Stimulated activated CD4-positive, alpha-beta T cell treated with anti-CD3 and anti-CD28 coated beads, Interleukin-15, amount 100 ng/mL, for 1 hour (primary cell): Measurements from ENCODE around the gene PBXIP1.
"Not testable (repeated sequence)": the region's sequence is repeated elsewhere in the genome, so short reads cannot be mapped to it uniquely, and the experiment has no call there.

Source experiments
- DNase-seq, 2 donors: peaks; one replicate each; pipeline ENCODE4 v3.0.0-alpha.2; 2020; ENCODE audit warnings: low read depth in 1 of 2, low spot score in 1 of 2

Gene PBXIP1

GRCh38 chr1:154994591-154994990, 38.7 kb upstream of the PBXIP1 start:
- DNase-seq, result no peak

- DNase-seq, result no peak
These were observed 38.3 kb upstream of the PBXIP1 start for GRCh38 chr1:154994269-154994587.

GRCh38 chr1:154993572-154994268, 37.8 kb upstream of the PBXIP1 start, which contains the start of gene LENEP:
Gene LENEP (plus strand): TSS chr1:154993586. CDS start chr1:154993608, 22 bp downstream.
- DNase-seq, result no peak

GRCh38 chr1:154992721-154993571, 37.0 kb upstream of the PBXIP1 start:
- no peak for DNase-seq

- no peak for DNase-seq
These were observed 34.4 kb upstream of the PBXIP1 start for GRCh38 chr1:154990276-154990675.

GRCh38 chr1:154989195-154989860, 33.4 kb upstream of the PBXIP1 start:
- no peak for DNase-seq

- DNase-seq, result no peak
These were observed 32.4 kb upstream of the PBXIP1 start for GRCh38 chr1:154988058-154988954.

GRCh38 chr1:154987326-154987725, 31.4 kb upstream of the PBXIP1 start:
- no peak for DNase-seq

GRCh38 chr1:154986736-154987135, 30.8 kb upstream of the PBXIP1 start:
- DNase-seq, result not testable (repeated sequence)

GRCh38 chr1:154983776-154984466, 28.0 kb upstream of the PBXIP1 start:
- no peak for DNase-seq

- peak; percentile 90 to 91 for DNase-seq
These were observed 27.2 kb upstream of the PBXIP1 start, which contains the start of gene FLAD1 for GRCh38 chr1:154982897-154983648. Gene FLAD1 (plus strand): TSS chr1:154983344. CDS start chr1:154983695, 351 bp downstream.

- DNase-seq, result no peak
These were observed 26.4 kb upstream of the PBXIP1 start for GRCh38 chr1:154982341-154982740.

GRCh38 chr1:154978360-154978759, 22.5 kb upstream of the PBXIP1 start:
- DNase-seq, result no peak

- DNase-seq, result not testable (repeated sequence)
These were observed 21.9 kb upstream of the PBXIP1 start for GRCh38 chr1:154977762-154978161.

GRCh38 chr1:154975409-154976059, 19.6 kb upstream of the PBXIP1 start:
- peak; percentile 11 to 38 for DNase-seq

GRCh38 chr1:154974808-154975408, 19.0 kb upstream of the PBXIP1 start:
- peak; percentile 85 to 88 for DNase-seq

- DNase-seq, result peak; percentile 88 to 94
These were observed 18.4 kb upstream of the PBXIP1 start, which contains the start of gene CKS1B for GRCh38 chr1:154974102-154974807. Gene CKS1B (plus strand): TSS chr1:154974681. CDS start chr1:154974746, 65 bp downstream.
